HG03135 (cell line): ENCODE measurements around the gene CCR2.

Experiments
- ATAC-seq: cut with Tn5 transposase; IDR thresholded peaks from one replicate; pipeline ENCODE4 v1.9.1; 2021; ENCODE audit warnings: mild to moderate bottlenecking, moderate library complexity; ENCODE audit not compliant: unreplicated experiment

The CCR2 gene

DNA sequence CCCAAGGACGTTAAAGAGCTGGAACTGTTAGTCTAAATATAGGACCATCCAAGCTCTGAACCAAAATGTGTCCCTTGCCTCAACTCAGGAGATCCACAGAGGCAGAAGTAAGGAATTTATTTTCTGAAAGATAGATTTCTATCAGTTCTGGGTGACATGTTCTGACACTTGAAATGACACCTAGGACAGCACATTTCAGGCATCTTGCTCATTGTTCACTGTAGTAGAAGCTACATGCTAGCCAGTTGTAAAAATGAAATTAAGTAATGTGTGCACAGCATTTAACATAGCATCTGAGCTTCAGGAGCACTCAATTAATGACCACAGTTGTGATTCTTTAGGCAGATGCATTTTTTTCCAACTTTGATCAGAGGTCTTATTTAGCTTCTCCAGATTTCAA, 567 bp downstream of the CCR2 start:
- no peak for ATAC-seq

DNA sequence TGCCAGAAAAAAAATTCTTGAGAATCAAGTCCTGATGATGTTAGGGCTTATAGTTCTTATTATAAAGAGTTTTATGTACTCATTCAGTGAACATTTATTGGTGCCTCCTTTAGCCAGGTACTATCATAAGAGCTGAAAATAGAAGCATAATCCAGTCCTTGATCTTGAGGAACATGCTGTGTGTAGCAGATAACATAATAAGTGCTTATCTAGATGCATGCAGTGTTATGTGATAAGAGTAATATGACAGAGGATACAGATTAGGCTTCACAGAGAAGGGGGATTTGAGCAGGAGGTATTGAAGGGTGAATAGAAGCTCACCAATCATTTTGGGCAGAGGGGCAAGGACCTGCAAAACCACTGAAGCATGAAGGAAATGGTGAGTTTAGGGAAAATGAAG, 1.1 kb downstream of the CCR2 start:
- no peak for ATAC-seq

DNA sequence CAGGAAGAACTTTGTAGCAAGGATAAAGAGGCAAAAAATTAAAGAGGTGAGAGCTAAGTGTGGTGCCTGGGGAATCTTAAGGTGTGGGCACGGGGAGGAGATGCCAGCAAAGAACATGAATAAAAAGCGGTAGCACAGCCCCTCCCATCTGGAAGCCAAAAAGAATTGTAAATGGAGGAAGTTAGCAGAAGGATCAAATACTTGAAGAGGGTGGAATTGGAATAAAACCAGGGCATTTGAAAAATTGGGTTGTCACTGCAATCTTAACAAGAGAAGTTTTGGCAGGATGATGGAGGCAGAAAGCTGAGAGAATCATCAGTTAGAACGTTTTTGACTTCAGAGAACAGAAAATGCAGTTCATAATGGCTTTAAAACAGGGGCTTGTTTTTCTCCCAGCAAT, 2.4 kb downstream of the CCR2 start:
- no peak for ATAC-seq

DNA sequence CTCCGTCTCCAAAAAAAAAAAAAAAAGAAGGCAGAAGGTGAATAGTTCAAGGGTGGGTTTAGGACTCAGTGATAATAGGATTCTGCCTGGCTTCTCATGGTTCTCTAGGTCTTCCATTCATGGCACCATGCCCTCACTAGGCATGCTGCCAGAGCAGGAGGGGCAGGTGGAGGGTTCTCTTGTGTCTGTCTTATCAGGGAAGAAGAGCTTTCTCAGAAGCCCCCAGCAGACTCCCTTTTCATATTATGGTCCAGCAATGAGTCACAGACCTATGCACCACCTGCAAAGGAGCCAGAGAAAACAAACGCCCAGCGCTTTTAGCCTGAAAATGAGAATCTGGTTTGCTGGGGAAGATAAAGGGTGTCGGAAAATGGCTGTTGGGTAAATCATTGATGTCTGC, 3.0 kb downstream of the CCR2 start:
- ATAC-seq, result no peak

DNA sequence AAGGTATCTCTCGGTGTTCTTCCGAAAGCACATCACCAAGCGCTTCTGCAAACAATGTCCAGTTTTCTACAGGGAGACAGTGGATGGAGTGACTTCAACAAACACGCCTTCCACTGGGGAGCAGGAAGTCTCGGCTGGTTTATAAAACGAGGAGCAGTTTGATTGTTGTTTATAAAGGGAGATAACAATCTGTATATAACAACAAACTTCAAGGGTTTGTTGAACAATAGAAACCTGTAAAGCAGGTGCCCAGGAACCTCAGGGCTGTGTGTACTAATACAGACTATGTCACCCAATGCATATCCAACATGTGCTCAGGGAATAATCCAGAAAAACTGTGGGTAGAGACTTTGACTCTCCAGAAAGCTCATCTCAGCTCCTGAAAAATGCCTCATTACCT, 4.6 kb downstream of the CCR2 start:
- ATAC-seq, result no peak

DNA sequence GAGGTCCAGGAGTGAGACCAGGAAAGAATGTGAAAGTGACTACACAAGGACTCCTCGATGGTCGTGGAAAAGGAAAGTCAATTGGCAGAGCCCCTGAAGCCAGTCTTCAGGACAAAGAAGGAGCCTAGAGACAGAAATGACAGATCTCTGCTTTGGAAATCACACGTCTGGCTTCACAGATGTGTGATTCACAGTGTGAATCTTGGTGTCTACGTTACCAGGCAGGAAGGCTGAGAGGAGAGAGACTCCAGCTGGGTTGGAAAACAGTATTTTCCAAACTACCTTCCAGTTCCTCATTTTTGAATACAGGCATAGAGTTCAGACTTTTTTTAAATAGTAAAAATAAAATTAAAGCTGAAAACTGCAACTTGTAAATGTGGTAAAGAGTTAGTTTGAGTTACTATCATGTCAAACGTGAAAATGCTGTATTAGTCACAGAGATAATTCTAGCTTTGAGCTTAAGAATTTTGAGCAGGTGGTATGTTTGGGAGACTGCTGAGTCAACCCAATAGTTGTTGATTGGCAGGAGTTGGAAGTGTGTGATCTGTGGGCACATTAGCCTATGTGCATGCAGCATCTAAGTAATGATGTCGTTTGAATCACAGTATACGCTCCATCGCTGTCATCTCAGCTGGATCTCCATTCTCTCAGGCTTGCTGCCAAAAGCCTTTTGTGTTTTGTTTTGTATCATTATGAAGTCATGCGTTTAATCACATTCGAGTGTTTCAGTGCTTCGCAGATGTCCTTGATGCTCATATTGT, 6.0 kb downstream of the CCR2 start:
- ATAC-seq, result no peak

DNA sequence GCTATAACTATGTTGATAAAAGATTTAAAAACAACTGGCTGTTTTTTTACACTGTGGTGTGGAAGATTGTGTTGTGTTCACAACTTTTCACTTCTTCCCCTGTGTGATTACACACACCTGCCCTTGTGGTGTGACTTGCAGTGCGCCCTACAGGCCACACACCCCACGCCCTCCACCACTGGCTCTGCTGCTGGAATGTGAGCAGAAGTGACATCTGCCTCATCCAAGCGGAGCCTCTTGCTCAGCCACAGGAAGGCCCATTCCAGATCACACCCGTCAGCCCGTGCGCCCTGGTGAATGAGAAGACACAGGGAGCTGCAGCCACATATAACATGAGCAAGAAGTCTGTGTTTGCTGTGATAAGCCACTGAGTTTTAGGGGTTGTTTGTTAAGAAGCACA, 7.0 kb downstream of the CCR2 start:
- ATAC-seq, result no peak

DNA sequence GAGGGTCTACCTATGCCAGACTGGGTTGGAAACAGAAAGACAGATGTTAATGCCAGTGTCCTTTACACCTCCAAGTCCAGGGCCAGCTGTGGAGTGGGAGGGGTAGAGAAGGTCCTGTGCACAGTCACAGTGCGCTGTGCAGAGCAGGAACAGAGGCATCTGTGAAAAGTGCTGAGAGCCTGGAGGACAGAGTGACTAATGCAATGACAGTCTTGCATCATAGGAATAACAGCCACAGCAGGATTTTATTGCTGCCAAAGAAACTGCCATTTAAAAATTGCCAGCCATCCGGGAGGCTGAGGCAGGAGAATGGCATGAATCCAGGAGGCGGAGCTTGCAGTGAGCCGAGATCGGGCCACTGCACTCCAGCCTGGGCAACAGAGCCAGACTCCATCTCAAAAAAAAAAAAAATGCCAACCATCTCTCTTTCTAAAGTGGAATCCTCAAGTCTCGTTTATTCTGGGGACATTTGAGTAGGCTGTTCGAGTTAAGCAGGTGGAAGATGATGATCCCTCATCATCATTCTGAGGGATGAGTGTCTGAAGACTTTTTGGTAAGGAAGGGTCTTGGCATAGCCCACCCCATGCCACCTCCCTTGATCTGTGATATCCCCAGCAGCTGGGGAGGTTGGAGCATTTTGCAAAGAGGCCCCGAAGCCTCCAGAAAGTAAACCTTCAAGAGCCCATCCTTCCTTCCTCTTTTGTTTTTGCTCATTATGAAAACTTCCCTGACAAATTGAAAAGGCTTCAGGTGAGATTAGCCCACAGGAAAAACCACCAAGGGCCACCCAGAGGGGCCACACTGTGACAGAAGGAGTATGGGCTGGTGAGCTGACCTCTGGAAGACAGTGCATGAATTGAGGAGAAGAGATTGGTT, 7.7 kb downstream of the CCR2 start:
- ATAC-seq, result no peak

DNA sequence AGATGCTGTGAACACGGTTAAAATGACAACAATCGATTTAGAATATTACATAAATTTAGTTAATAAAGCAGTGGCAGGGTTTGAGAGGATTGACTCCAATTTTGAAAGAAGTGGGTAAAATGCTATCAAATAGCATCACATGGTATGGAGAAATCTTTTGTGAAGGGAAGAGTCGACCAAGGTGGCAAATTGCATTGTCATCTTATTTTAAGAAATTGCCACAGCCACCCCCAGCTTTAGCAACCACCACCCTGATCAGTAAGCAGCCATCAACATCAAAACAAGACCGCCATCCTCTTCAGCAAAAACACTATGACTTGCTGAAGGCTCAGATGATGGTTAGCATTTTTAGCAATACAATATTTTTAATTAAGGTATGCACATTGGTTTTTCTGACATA, 11.1 kb downstream of the CCR2 start:
- no peak for ATAC-seq

DNA sequence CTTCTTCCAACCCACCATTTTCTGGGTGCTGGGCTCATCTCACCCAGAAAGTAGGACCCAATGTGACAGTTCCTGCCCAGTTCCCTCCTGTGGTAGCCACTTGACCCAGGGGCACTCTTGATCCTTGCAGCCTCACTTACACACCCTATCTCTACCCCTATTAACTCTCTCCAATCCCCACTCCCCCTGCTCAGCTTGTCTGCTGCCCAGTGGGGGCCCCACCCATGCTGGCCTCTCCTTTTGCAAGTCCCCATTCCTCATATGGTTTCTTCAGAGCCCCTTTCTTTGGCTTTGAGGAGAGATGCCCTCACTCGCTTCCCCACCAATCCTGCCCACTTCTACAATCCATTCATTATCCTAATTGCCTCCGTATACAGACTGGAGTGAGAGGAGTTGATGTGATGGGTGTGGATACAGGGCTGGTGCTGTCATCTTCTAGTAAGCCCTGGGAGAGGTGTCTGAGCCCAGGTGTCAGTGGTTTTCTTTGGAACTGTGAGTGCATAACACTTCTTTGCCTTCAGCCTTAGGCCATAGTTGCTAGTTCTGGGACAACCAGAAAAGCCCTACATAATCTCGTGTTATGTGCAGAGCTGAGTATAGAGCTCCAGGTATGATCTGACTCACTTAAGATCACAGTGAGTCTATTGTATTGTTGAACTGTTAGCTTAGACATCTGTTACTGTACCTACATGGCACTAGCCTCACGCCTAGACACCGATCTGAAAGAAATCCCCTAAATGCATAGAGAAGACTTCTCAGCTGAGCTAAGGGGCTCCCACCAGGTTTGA, 12.0 kb downstream of the CCR2 start:
- no peak for ATAC-seq

DNA sequence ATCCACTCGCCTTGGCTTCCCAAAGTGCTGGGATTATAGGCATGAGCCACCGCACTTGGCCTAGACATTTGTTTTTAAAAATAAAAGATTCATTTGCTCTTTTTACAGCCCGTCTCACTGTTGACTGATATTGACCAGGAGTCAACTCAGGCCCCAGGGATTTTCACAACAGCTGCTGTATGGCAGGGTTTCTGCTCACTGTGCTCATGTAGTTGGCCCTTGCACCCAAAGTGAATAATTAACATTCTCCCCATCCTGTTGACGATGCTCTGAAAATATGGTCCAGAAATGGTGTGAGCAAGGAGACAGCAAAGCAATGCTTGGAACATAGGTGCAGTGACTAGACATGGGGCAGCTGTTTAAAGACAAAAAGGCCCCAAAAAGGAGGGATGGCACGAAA, 13.9 kb downstream of the CCR2 start:
- no peak for ATAC-seq

DNA sequence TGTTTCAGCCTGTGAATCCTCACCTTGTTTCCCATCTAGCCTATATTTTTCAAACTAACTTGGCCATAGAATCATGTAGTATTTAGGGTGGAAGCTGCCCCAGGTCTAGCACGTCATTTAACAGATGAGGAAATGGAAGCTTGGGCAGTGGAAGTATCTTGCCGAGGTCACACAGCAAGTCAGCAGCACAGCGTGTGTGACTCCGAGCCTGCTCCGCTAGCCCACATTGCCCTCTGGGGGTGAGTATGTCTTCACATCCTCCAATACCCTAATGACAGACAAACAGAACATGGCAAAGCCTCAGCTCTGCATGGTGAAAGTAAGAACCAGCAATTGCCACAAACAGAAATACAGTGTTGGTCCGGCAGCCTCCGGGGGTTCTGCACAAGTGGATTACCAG, 14.7 kb downstream of the CCR2 start:
- ATAC-seq, result no peak

DNA sequence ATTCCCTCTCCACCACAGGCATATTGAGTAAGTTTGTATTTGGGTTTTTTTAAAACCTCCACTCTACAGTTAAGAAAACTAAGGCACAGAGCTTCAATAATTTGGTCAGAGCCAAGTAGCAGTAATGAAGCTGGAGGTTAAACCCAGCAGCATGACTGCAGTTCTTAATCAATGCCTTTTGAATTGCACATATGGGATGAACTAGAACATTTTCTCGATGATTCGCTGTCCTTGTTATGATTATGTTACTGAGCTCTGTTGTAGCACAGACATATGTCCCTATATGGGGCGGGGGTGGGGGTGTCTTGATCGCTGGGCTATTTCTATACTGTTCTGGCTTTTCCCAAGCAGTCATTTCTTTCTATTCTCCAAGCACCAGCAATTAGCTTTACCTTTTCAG, 15.2 kb downstream of the CCR2 start:
- no peak for ATAC-seq

DNA sequence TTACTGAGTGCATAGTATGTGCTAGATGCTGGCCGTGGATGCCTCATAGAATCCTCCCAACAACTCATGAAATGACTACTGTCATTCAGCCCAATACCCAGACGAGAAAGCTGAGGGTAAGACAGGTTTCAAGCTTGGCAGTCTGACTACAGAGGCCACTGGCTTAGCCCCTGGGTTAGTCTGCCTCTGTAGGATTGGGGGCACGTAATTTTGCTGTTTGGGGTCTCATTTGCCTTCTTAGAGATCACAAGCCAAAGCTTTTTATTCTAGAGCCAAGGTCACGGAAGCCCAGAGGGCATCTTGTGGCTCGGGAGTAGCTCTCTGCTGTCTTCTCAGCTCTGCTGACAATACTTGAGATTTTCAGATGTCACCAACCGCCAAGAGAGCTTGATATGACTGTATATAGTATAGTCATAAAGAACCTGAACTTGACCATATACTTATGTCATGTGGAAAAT, 15.8 kb downstream of the CCR2 start:
- ATAC-seq, result no peak

DNA sequence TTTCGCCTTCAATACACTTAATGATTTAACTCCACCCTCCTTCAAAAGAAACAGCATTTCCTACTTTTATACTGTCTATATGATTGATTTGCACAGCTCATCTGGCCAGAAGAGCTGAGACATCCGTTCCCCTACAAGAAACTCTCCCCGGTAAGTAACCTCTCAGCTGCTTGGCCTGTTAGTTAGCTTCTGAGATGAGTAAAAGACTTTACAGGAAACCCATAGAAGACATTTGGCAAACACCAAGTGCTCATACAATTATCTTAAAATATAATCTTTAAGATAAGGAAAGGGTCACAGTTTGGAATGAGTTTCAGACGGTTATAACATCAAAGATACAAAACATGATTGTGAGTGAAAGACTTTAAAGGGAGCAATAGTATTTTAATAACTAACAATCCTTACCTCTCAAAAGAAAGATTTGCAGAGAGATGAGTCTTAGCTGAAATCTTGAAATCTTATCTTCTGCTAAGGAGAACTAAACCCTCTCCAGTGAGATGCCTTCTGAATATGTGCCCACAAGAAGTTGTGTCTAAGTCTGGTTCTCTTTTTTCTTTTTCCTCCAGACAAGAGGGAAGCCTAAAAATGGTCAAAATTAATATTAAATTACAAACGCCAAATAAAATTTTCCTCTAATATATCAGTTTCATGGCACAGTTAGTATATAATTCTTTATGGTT, 17.1 kb downstream of the CCR2 start, which contains the start of gene CCR5:
Gene CCR5, plus strand, starts transcription at position 108 of the 680 bp plus-strand sequence. CDS start 1,957 bp downstream, outside the sequence.
- ATAC-seq, result no peak

DNA sequence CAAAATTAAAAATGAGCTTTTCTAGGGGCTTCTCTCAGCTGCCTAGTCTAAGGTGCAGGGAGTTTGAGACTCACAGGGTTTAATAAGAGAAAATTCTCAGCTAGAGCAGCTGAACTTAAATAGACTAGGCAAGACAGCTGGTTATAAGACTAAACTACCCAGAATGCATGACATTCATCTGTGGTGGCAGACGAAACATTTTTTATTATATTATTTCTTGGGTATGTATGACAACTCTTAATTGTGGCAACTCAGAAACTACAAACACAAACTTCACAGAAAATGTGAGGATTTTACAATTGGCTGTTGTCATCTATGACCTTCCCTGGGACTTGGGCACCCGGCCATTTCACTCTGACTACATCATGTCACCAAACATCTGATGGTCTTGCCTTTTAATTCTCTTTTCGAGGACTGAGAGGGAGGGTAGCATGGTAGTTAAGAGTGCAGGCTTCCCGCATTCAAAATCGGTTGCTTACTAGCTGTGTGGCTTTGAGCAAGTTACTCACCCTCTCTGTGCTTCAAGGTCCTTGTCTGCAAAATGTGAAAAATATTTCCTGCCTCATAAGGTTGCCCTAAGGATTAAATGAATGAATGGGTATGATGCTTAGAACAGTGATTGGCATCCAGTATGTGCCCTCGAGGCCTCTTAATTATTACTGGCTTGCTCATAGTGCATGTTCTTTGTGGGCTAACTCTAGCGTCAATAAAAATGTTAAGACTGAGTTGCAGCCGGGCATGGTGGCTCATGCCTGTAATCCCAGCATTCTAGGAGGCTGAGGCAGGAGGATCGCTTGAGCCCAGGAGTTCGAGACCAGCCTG, 17.8 kb downstream of the CCR2 start:
- no peak for ATAC-seq

DNA sequence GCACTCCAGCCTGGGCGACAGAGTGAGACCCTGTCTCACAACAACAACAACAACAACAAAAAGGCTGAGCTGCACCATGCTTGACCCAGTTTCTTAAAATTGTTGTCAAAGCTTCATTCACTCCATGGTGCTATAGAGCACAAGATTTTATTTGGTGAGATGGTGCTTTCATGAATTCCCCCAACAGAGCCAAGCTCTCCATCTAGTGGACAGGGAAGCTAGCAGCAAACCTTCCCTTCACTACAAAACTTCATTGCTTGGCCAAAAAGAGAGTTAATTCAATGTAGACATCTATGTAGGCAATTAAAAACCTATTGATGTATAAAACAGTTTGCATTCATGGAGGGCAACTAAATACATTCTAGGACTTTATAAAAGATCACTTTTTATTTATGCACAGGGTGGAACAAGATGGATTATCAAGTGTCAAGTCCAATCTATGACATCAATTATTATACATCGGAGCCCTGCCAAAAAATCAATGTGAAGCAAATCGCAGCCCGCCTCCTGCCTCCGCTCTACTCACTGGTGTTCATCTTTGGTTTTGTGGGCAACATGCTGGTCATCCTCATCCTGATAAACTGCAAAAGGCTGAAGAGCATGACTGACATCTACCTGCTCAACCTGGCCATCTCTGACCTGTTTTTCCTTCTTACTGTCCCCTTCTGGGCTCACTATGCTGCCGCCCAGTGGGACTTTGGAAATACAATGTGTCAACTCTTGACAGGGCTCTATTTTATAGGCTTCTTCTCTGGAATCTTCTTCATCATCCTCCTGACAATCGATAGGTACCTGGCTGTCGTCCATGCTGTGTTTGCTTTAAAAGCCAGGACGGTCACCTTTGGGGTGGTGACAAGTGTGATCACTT, 18.8 kb downstream of the CCR2 start:
- ATAC-seq, result no peak

DNA sequence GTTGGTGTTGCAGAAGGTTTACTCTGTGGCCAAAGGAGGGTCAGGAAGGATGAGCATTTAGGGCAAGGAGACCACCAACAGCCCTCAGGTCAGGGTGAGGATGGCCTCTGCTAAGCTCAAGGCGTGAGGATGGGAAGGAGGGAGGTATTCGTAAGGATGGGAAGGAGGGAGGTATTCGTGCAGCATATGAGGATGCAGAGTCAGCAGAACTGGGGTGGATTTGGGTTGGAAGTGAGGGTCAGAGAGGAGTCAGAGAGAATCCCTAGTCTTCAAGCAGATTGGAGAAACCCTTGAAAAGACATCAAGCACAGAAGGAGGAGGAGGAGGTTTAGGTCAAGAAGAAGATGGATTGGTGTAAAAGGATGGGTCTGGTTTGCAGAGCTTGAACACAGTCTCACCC, 20.8 kb downstream of the CCR2 start:
- no peak for ATAC-seq

DNA sequence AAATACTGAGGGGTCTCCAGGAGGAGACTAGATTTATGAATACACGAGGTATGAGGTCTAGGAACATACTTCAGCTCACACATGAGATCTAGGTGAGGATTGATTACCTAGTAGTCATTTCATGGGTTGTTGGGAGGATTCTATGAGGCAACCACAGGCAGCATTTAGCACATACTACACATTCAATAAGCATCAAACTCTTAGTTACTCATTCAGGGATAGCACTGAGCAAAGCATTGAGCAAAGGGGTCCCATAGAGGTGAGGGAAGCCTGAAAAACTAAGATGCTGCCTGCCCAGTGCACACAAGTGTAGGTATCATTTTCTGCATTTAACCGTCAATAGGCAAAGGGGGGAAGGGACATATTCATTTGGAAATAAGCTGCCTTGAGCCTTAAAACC, 21.3 kb downstream of the CCR2 start:
- no peak for ATAC-seq
